Activated naive CD4-positive, alpha-beta T cell treated with anti-CD3 and anti-CD28 coated beads, Interleukin-2, amount 50 U/mL, for 16 hours (primary cell): ENCODE data around the gene KCNK17.
"Not testable (repeated sequence)": the region's sequence is repeated elsewhere in the genome, so short reads cannot be mapped to it uniquely, and the experiment has no call there.

Experiments used
- DNase-seq: peaks from one replicate; pipeline ENCODE4 v3.0.0-alpha.2; 2020

The KCNK17 gene

DNA sequence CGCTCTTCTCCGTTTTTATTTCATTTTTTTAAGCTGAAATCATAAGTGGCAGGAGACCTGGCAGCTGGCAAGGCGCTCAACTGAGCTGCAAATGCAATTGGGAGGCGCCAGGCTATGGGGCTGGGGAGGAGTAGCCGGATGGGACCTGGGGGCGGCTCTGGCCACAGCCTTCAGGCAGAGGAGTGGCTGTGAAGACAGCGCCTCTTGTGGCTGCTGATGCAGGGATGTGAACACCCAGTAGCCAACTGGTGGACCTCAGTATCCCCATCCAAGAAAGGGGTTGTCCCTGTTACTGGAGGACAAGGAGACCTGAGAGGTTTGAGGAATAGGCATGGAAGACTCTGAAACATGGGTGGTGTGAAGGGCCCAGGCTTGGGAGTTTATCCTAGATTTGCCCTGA is 12.6 kb downstream of the KCNK17 start:
- DNase-seq: no peak

DNA sequence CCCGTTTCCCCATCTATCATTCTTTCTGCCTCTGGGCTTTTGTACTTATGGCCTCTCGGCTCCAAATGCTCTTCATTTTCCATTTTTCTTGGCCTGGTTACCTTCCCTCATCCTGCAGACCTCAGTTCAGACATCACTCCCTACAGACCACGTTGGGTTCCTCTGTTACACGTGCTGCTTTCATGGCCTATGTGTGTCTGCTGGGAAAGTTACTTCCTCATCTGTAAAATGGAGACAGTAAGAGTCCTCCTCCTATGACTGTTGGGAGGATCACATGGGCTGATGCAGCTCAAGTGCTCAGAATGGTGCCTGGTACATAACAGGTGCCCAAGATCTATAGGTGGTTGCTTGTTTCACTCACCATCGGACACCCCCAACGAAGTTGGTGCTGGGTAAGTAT is 13.5 kb downstream of the KCNK17 start:
- DNase-seq: no peak

DNA sequence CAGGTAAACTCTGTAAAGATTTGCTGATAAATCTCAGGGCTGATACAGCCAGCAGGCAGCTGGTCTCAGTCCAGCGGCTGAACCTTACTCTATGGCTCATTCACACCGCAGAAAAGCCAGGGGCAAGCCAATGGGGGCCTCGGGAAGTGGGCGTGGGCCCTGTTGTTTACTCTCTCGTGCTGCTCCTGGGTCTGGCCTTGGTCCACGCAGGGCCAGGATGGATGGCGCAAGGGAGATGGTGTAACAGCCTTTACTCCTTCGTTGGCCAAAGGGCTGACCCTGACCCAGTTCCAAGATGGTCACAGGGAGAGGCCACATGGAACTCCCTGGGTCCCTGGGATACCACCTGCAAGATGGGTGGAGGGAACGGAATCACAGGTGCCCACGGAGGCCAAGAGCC is 16.2 kb downstream of the KCNK17 start:
- no peak for DNase-seq

DNA sequence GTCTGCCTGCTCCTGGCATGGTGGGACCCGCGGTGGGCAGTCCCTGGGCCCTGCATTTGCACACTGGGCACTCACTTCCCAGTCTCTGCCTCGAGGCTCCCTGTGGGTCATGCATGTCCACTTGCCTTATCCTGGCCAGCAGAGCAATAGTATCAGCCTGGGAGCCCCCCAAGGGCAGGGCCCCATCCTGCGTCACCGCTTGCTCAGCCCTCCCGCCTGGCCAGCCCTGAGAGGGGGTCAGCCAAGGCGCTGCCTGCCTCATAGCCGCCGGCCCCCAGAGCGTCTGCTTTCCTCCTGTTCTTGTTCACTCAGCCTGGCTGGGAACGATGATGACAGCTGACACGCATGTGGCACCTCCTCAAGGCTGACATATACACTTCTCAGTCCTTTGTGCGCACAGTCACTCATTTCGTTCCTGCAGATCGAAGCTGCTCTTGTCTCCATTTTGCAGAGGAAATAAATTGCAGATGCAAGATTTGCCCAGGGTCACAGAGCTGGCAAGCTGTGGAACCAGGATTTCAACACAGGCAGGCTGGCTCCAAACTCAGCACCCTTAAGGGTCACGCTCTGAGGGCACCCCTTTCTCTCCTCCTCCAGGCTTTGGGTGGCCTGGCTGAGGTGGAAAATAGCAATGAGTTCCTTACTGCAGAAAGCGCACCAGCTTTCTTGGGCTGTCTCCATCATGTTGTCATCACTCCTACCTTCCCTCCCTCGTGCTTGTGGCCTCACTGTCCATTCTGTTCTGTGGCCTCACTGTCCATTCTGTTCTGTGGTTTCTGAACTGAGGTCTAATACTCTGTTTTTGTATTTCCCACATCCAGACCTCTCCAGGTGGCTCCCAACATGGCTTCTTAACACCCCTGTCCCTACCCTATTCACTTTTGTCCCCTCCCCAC is 17.2 kb downstream of the KCNK17 start:
- no peak for DNase-seq

DNA sequence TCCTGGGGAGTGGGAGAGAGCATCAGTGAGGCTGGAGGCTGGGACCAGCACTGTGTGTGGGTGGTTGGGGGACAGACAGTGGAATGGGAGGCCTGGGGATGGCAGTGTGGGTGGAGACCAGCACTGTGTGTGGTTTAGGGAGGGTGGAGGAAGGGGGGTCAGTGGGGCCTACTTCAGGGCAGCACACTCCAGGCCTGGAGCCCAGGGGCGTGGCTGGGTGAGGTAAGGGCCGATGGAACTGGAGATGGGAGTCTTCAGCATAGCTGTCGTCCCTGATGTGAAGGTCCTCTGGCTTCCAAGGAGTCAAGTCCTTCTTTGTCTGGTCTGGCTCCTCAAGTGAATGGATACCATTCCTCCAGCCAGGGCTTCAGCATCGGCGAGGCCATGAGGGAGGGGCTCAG is 18.6 kb downstream of the KCNK17 start:
- DNase-seq: no peak

DNA sequence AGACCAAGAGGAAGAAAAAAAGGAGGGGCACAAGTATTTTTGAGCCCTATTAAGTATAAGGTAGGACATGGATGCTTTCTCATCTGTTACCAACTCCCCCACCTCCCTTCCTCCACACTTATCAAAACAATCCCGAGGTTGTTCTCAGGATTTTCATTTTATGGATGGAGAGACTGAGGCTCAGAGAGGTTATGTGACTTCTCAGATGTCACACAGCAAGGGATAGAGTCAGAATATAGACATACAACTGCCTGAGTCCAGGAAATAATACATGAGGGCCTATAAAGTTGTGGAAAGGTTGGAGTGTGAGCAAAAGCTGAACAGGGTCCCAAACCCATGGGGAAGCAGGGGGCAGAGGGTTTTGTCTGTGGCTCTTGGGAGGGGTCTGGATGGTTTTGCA is 19.3 kb downstream of the KCNK17 start:
- no peak for DNase-seq

DNA sequence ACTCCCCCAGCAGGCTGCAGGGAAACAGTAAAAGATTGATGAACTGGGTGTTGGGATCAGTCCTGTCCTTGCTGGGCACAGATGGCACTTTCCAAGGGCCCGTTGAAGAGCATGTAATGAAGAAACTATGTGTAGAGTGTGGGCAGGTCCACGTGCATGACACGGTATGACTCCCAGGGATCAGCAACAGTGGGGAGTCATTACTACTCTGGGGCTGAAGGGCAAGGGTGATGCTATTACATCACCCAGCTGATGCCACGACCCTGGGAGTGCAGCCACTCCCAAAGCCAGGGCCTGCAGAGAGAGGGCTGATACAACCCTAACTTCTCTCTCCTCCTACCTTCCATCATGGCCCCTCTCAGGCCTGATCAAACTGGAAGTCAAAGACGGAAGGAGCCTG is 20.1 kb downstream of the KCNK17 start:
- DNase-seq: no peak

DNA sequence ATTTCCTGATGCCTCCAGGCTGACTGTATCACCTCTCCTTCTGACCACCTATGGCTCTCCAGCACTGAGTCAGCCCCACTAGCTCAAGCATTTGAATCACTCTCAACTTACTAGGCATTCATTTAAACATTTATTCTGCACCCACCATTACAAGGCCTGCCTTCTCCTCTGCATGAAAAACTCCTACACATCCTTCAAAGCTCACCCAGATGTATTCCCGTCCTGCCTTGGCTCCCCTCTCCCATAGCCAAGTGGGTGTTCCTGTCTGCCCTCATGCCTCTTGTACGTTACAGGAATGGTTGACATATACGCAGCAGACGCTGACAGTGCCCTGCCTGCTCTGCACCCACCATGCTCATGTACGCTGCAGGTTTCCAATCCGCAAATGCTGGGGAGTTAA is 21.6 kb downstream of the KCNK17 start:
- DNase-seq: no peak

DNA sequence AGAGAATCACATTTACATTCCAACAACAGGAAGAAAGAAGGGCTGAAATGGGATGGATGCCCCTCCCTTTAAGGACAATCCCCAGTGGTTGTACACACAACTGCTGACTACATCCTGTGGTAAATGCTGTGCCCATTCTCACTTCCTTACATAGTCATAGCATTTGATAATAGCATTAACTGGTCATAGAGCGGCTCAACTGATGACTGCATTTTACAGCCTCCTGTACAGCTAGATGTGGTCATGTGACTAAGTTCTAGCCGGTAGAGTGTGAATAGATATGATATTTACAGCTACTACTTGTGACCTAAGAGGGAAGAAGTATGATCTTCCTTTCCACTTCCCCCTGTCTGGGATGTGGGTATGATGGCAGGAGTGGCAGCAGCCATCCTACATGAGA is 24.7 kb downstream of the KCNK17 start:
- DNase-seq: no peak

DNA sequence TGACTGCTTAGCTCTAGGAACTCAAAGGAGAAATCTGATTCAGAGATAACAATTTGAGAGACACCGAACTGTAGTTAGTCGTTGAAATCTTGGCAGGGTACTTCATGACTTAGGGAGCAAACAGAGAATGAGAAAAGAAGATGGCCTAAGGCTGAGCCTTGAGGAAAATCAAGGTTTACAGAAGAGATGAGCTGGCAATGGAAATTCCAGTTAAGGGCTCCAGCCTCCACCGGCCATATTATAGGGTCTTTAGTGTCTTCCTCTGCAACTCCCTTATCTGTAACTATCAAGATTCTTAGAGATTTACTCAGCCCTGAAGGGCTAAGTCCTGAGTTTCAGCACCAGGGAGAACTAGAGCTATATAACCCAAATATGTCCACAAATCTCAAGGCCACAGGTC is 26.6 kb downstream of the KCNK17 start:
- DNase-seq: no peak

DNA sequence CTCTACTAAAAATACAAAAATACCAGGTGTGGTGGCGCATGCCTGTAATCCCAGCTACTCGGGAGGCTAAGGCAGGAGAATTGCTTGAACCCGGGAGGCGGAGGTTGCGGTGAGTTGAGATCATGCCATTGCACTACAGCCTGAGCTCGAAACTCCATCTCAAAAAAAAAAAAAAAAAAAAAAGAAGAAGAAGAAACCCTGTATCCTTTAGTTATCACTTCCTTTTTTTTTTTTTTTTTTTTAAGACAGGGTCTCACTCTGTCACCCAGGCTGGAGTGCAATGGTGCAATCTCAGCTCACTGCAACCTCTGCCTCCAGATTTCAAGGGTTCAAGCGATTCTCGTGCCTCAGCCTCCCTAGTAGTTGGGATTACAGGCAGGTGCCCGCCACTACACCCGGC is 27.6 kb downstream of the KCNK17 start:
- DNase-seq: not testable (repeated sequence)

DNA sequence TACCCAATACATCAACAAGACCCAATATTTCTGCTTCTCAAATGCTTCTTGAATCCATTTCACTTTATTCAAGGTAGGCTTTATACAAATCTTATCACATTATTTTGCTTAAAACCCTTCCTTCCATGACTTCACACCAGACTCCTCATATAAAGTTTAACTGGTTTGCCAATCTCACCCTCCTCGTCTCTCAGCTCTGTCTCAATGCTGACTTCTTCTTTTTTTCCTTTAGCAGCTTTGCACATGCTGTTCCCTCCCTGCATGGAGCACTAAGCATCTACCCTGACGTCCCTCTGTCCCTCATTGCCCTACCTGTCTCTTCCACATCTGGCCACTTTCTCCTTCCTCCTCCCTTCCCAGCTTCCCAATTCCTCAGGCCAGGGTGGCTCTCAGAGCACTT is 31.4 kb downstream of the KCNK17 start:
- no peak for DNase-seq

DNA sequence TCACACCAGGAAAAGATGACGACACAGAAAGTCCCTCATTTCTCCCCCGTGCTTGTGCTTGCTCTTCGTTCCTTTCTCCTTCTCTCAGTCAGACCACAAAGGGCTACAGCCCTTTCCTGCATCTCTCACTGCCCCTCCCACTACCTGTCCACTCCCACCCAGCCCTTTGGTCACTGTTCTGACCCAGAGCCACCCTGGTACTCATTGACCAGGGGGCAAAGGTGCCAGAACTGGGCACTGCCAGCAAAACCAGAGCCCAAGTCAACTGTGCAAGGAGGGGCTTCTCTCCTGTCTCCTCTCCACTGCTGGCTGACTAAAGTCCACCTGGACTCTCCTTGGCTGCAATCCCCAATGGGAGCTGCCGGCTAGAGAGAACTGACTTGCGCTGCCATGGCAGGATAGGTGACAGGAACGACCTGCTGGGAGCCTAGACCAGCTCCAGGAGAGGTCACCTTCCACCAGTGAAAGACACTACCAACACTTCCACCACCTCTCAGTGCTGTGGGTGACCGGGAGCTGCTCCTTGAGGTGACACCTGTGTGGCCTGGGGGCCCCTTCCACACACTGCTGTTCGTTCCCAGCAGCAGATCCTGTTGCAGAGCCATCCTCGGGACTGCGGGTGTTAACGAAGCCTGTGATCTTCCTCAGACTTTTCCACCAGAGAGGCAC is 32.8 kb downstream of the KCNK17 start:
- DNase-seq: no peak

DNA sequence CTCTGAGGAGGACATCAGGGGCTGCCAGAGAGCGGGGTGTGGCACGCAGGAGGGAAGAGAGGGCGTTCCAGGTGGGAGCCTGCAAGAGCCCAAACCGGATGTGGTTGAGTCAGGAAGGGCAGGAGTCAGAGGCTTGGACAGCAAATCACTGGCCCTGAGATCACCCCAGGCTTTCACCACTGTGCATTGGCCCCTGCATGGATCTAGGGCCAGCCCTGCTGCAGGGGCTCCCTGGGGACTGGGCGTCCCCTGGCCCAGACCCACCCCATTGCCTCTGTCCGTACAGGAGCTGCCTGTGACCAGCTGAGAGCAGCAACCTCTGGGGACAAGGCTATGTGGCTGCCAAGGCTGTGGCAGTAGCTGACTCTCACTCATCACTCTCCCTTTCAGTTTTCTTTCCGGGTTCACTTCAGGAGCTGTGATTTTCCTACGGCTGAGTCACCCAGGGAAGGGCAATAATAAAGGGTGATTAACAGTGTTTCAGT is 33.9 kb downstream of the KCNK17 start:
- DNase-seq: no peak

DNA sequence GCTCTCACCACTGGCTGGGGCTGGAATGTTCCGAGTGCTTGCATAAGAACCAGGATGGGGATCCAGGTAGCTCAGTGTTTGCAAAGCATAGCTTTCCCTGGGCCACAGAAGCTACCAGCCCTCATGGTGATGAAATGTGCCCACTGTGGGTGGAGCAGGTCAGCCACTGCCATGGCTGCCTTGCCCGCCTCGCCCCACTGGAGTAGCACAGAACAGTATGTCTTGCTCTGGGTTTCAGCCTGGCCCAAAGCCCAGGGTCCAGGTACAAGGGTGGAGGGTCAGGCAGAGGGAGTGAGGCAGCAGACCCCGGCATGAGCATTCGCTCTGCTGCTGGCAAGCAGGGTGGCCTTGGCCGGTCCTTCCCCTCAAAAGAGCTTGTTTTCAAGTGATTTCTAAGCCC is 34.7 kb downstream of the KCNK17 start:
- no peak for DNase-seq

DNA sequence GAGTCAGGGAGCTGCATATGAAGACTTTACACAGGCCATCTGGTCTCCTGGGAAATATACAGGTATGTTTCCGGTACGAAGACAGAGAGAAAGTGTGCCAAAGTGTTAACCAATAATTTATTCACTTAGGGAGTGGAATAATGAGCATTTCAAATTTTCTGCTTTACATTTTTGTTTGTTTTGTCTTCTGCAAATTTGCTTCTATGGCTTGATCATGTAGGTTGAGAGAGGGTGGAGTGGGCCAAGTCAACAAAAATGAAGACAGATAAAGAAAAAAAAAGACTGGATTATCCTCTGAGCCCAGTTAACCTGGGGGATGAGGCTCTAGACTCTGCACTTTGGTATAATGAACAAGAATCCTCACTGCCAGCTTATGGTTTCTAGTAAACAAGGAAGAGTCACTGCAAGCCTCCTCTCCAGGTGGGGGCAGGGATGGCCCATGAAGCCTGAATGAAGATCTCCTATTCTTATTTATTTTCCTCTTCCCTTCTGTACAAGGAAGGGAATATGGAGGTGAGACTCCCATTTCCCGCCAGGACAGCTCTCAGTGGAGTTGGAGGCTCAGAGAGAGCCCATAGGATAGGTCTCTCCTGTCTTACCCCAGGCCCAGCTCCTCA is 37.7 kb downstream of the KCNK17 start:
- DNase-seq: no peak

DNA sequence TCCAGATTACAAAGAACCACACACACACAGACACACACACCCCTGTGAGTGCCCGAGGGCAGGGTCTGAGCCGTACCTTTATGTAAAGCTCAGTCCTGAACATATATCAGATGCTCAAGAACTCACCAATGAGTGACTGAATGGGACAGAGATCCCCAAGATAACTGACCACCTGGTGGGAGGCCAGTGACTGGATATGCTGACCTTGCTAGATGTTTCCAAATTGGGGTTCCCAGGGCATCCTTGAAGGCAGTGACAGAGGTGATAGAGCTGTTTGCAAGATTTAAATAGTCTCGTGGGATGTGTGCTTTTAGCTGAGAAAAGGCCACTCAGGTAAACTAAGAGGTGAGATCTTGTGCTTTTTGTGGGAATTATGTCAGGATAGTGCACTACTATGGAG is 39.3 kb downstream of the KCNK17 start:
- DNase-seq: no peak

DNA sequence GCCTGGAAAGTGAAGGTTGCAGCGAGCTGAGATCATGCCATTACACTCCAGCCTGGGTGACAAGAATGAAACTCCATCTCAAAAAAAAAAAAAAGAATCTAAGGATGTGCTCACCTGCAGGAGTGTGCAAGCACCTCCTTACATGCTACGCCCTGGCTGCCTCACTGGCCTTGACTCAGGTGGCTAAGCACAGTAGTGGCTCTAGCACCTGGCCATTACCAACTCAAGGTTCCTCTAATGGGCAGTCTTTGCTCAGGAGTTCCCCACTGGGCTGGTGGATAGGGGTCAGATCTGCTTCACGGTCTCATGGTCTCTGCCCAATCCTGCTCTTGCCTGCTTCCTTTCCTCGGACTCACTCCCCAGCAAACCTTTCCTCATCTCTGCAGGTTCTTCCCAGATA is 39.7 kb downstream of the KCNK17 start:
- DNase-seq: no peak

DNA sequence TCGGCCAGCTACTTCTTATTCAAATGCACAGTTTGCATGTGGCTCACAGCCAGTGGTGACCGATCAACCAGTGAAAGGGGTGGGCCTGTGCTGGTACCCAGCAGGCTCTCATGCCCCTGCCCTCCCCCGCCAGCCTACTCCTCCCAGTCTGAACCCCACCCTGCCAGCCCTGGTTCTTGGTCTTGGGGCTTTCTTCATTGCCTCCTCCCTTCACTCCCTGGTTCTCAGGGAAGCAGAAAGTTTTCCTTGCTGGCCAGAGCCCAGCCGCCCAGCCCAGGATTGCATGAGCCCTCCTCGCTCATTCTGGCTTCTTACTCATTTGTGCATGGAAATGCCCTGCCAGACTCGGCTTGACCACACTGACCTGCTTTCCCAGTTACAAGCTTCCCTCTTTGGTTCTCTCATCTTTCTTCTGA is 40.8 kb downstream of the KCNK17 start:
- DNase-seq: no peak

DNA sequence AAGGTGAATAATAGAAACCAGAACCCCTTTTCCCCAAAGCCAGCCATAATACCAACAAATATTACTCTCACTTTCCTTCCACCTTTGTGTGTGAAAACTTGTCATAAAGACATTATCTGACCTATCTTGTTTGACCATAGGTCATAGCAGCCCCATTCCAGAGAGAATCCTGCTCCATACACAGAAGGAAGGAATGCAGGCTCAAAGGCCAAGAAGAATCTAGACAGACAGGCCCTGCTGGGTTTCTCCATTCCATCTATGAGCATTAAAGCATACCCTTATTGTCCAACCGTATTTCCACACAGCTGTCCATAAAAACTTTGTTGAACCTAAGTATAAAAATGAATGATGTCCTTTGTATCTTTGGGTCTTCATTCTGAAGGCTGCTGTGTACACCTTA is 44.3 kb downstream of the KCNK17 start:
- DNase-seq: no peak

DNA sequence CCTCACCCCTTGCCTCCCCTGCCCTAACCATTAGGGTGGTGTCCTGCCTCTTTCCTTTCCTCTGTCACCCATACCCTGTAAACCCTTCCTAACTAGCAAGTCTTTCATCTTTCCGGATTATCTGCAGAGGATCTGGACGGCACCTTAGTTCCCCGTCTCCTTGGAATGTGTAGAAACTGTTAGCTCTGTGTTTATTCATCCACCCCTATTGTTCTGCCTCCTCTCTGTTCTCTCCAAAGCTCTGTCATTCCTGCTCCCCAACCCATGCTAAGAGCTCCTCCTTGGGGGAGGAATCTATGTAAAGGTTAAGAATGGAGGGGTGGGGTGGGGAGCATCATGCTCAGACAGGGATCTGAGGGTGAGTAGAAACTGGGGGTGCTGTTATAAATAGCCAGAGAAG is 45.5 kb downstream of the KCNK17 start:
- no peak for DNase-seq

DNA sequence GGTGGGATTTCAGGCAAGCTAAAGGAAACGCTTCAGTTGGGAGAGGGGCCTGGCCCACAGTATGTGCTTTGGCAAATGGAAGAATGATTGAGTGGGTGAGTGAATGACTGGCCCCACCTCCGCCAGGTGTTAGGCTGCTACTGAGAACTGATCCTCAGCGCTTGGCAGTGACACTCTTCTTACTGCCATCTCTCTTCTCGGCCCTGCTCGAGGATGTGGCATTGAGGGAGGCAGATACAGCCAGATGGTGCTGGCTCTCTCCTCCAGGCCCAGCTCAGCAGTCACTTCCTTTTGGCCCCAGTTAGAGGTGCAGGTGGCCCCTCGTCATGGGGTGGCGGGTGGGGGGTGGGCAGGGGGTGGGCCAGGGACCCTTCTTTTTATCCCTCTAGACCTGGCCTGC is 46.0 kb downstream of the KCNK17 start:
- no peak for DNase-seq

DNA sequence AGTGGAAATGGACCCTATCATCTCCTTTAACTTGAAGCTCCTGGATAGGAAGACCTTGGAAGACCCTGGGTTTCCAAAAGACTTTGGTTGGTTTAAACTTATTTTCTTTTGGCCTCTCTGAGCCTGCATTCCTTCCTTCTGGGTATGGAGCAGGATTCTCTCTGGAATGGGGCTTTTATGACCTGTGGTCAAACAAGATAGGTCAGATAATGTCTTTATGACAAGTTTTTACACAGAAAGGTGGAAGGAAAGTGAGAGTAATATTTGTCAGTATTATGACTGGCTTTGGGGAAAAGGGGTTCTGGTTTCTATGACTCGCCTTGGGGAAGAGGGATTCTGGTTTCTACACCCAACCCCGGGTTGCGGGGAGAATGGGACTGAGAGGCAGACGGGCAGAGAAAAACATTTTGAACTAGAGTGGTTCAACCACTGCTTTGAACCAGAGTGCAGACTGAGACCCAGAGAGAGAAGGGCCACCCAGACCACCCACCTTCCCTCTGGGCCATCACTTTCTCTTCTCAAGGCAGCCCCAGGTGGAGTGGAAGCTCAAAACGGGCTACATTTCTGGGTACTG is 47.4 kb downstream of the KCNK17 start:
- DNase-seq: no peak

DNA sequence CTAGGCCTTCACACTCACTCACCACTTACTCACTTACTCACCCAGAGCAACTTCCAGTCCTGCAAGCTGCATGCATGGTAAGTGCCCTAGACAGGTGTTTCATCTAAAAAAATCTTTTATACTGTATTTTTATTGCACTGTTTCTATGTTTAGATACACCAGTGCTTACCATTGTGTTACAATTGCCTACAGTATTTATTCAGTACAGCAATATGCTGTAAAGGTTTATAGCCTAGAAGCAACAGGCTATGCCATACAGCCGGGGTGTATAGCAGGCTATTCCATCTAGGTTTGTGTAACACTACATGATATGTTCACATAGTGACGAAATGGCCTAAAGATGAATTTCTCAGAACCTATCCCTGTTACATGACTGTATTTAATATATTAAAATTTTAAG is 47.8 kb downstream of the KCNK17 start:
- DNase-seq: no peak
